SKM-1 treated with dmso at 0.1 percent for 144 hours (cell line): ENCODE results near the gene KRTAP4-6.
A peak's percentile ranks its signal among the peaks of the same experiment; 100 is the strongest.
"Not testable (repeated sequence)": the region's sequence is repeated elsewhere in the genome, so short reads cannot be mapped to it uniquely, and the experiment has no call there.

ENCODE experiments used
- DNase-seq: peaks from one replicate; lab custom pipeline; 2025; ENCODE audit not compliant: unreplicated experiment; lab: John Stamatoyannopoulos, UW

Gene KRTAP4-6

DNA sequence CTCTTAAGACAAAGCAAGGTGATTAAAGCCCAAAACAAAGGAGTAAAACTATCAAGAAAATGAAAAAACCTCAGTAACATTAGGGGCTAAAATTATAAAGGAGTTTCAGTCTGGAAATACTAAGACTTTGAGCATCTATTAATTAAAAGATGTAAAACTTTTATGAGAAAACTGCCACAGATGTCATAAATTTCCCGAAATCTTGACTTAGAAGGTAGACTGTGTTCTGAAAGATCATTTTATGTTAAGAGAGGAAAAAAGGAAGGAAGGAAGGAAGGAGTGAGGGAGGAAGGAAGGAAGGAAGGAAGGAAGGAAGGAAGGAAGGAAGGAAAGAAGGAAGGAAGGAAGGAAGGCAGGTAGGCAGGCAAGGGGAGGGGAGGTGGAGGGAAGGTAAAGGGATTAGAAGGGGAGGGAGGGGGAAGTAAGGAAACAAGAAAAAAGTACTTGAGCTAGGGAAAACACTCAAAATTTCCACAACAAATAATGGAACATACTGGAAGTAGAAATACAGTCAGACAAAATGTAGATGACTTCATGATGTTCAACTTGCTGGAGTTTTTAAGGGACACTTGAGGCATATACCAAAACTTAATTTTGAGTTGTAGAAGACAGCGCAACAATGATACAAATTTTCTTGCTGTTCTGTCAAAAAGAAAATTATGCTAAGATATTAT, 7.3 kb upstream of the KRTAP4-6 start:
- no peak for DNase-seq

GRCh38 chr17:41145261-41145660, 4.9 kb upstream of the KRTAP4-6 start:
- DNase-seq, result no peak

- DNase-seq, result no peak
Observed at GRCh38 chr17:41144846-41145245, 4.5 kb upstream of the KRTAP4-6 start.

GRCh38 chr17:41141361-41141760, 1.0 kb upstream of the KRTAP4-6 start:
- no peak for DNase-seq

DNA sequence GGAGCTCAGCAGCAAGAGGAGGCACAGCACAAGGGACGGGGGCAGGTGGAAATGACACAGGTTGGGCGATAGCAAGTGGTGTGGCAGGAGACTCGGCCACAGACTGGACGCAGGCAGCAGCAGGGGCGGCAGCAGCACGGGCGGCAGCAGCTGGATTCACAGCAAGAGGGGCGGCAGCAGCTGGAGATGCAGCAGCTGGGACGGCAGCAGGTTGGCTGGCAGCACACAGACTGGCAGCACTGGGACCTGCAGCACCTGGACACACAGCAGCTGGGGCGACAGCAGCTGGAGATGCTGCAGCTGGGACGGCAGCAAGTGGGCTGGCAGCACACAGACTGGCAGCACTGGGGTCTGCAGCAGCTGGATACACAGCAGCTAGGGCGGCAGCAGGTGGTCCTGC, 479 bp downstream of the KRTAP4-6 start:
- not testable (repeated sequence) for DNase-seq

- no peak for DNase-seq
Observed at GRCh38 chr17:41133880-41134735, 6.2 kb downstream of the KRTAP4-6 start.

DNA sequence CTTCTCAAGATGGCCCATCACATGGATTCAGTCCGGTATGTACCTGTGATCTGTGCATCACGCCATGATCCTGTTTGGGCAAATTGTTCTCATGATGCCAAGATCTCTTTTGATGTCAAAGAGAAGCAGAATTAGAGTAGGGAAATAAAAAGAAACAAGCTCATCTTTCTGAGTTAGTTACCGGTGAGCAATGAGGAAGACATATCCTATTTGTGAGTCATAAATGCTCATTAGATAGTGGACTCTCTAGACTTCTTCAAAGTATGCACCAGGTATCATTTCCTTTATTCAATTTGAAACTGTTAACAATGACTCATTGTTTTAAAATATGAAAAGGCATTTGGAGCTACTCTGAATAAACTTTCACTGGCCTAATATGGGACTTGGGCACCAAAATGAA, 8.4 kb downstream of the KRTAP4-6 start:
- DNase-seq, result no peak

DNA sequence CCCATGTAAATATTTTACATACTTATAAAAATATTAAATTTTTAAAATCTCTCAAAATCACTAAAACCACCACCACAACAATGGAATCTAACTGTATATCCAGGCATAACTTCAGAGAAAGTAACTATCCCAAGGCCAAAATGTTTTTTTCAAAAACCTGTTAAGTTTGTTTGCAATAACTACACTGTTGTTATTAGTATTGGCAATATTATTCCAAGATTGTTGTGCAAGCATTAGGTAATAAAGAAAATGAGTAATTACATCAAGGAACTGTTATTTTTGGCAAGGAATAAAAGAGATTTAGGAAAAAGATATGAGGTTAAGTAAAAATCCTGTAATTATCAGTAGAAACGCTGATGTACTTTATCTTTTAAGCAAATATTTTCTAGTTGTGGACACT, 13.0 kb downstream of the KRTAP4-6 start:
- no peak for DNase-seq

DNA sequence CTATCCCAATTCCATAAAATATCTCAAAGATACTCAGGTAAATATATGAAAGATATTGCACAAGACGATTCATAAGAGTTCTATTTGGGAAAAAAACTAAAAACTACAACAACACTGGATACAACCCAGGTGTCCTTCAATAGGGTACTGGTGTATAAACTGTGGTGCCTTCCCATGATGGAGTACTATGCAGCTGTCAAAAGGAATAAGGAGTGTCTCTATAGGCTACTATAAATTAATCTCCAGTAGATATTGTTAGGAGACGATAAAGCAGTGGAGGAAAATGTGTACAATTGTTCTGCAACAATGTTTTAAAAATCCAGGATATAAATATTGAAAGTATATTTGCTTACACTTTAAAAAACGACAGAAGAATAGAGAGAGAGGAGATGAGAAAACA, 13.9 kb downstream of the KRTAP4-6 start:
- no peak for DNase-seq

DNA sequence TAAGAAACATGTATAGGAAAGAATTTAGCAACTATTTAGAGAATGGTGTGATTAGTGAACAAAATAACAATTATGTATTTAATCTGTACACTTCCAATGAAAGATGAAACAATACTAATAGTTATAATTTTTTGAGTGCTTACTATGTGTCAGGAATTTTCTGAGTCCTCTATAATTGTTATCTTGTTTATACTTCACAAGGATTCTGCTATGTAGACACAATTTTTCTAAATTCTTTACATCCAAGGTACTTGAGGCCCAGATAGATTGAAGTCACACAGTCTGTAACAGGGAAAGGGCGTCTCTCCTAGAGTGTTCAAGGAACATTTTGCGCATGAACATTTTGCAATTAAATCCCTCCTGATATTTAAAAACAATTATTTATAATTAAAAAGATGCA, 15.3 kb downstream of the KRTAP4-6 start:
- no peak for DNase-seq

GRCh38 chr17:41123991-41124371, 16.4 kb downstream of the KRTAP4-6 start, which contains the start of gene KRTAP4-12:
Gene KRTAP4-12 (minus strand): TSS chr17:41124182. CDS start chr17:41124122, 60 bp downstream.
- not testable (repeated sequence) for DNase-seq

- not testable (repeated sequence) for DNase-seq
Observed at GRCh38 chr17:41123292-41123990, 16.9 kb downstream of the KRTAP4-6 start.

GRCh38 chr17:41121742-41122141, 18.6 kb downstream of the KRTAP4-6 start:
- no peak for DNase-seq

GRCh38 chr17:41119696-41120690, 20.4 kb downstream of the KRTAP4-6 start:
- DNase-seq, result peak; percentile 21

GRCh38 chr17:41118721-41119120, 21.6 kb downstream of the KRTAP4-6 start:
- DNase-seq, result no peak

- DNase-seq, result not testable (repeated sequence)
Observed at GRCh38 chr17:41117846-41118386, 22.4 kb downstream of the KRTAP4-6 start, which contains the start of gene KRTAP4-11. Gene KRTAP4-11 (minus strand): TSS chr17:41118373. CDS start chr17:41118315, 58 bp downstream.

DNA sequence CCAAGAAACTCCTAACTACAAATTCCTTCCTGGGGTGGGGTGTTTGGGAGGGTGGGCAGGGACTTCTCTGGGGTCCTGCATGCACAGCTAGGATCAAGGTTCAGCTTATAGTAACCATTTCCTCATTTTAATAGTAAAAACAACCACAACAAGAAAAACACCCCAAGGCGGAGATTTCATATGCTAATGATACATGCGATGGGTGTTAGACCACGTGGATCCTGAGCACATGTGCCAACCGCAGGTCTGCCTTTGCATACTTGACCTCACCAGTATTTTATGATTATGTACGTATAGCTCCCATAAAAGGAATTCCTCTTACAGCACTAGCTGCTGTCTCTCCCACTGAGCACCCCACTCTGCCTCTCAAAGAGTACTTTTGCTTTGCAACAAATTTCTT, 24.0 kb downstream of the KRTAP4-6 start:
- DNase-seq, result no peak

DNA sequence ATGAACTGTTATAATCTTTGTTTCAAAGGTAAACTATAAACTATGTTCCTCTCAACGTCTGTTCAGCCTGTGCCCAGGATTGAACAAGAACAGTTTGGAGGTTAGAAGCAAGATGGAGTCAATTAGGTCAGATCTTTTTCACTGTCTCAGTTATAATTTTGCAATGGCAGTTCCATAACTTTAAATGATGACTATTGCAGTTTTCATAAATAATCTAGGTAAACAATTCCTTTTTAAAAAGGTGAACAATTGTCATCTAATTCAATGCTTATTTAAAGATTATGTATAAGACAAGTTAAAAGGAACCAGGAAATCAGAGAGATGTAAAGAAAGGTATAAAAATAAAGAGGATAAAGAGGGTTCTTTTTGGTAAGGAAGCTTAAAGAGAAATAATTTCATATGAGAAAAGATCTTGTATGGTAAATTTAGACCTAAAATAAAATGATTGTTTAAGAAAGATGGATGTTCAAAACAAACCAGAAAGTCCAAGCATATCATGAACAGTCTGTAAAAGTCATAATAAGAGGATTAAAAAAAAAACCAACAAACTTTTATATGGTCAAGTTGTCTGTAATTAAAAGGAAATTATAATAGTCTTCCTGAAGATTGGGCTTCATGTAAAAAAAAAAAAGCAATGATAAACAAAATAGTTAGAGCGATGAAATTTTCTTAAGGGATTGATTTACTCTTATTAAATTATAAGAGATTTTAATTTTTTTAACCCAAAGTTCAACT, 29.0 kb downstream of the KRTAP4-6 start:
- DNase-seq, result no peak

DNA sequence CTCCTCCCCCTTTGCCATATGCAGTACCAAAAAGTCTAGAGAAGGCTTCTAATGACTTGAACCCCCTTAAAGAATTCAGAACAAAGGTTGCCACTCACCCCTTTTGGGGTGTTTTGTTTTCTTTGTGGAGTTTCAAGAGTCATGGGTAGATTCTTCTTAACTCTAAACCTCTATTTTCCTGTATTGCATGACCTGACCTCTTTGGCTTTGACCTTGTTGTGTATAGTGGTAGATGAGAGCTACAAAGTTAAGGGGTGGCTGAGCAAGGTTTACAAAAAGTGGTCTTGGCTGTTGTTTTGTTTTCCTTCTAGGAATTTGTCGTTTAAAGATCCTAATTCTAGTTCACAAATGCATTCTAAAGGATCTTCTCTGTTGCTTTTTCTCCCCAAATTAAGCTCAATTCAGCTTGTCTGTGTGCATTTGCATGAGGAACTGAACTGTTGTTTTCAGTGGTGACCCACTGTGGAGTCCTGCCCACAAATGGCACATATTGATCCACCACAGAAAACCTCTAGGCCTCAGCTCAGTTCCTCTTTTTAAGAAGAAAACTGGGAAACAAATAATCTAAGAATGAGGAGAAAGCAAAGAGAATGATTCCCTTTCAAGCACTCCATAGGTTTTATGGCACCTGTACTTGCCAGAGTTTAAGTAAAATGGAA, 31.5 kb downstream of the KRTAP4-6 start:
- DNase-seq, result peak; percentile 7
